Measurements from ENCODE around the gene ZSWIM5. TPM values are rescaled to one million over a fixed set of nuclear protein-coding genes. Genes with fewer than 3 reads are reported as not detected.

Gene ZSWIM5
- total RNA-seq, 1 experiment from 2014 or later = 2.2 TPM

- ChIA-PET POLR2A (no interaction called here), CTCF (no interaction called here)
- TF ChIP-seq, protein P1, sequence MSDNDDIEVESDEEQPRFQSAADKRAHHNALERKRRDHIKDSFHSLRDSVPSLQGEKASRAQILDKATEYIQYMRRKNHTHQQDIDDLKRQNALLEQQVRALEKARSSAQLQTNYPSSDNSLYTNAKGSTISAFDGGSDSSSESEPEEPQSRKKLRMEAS (CRISPR knock-in tag; IDR thresholded peaks at IDR 0.05) = no peak
- TF ChIP-seq SMAD4 (CRISPR knock-in tag; IDR thresholded peaks at IDR 0.05) (no peak), ZNF396 (CRISPR knock-in tag; IDR thresholded peaks at IDR 0.05; ENCODE audit: borderline replicate concordance) (no peak), ZBTB43 (CRISPR knock-in tag; IDR thresholded peaks at IDR 0.05) (no peak), ZNF232 (CRISPR knock-in tag; IDR thresholded peaks at IDR 0.05) (no peak), SMAD3 (CRISPR knock-in tag; IDR thresholded peaks at IDR 0.05; ENCODE audit: borderline replicate concordance) (no peak), FOXK1 (CRISPR knock-in tag; IDR thresholded peaks at IDR 0.05) (no peak), ARID4B (CRISPR knock-in tag; IDR thresholded peaks at IDR 0.05; ENCODE audit: borderline replicate concordance) (no peak), ZBTB21 (CRISPR knock-in tag; IDR thresholded peaks at IDR 0.05; ENCODE audit: borderline replicate concordance) (no peak), IRF1 (CRISPR knock-in tag; IDR thresholded peaks at IDR 0.05) (no peak), ZNF671 (CRISPR knock-in tag; IDR thresholded peaks at IDR 0.05) (no peak), SOX15 (CRISPR knock-in tag; IDR thresholded peaks at IDR 0.05) (no peak), ZNF138 (CRISPR knock-in tag; conservative IDR thresholded peaks at IDR 0.05) (no peak), MYBL2 (CRISPR knock-in tag; IDR thresholded peaks at IDR 0.05) (no peak)
- TF ChIP-seq, protein P2, sequence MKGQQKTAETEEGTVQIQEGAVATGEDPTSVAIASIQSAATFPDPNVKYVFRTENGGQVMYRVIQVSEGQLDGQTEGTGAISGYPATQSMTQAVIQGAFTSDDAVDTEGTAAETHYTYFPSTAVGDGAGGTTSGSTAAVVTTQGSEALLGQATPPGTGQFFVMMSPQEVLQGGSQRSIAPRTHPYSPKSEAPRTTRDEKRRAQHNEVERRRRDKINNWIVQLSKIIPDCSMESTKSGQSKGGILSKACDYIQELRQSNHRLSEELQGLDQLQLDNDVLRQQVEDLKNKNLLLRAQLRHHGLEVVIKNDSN (CRISPR knock-in tag; IDR thresholded peaks at IDR 0.05) = no peak
- Mint-ChIP-seq H3K4me3 (no peak overlapping the region), H3K27ac (no peak overlapping the region), H3K36me3 (no peaks in the 10 kb centered on the region), H3K4me1 (no peaks in the 10 kb centered on the region), H3K9me3 (peaks cover 22% of the 10 kb centered on the region), H3K27me3 (ENCODE audit: low read depth) (no peaks in the 10 kb centered on the region)
- ATAC-seq = no peak
- DNase-seq (ENCODE audit: low spot score) = no peak
Measured at GRCh38 chr1:45196863-45197262, 9.5 kb downstream of the ZSWIM5 start.

GRCh38 chr1:45191418-45191783, 15.0 kb downstream of the ZSWIM5 start:
- Mint-ChIP-seq H3K27me3 (ENCODE audit: low read depth) (no peaks in the 10 kb centered on the region), H3K9me3 (no peaks in the 10 kb centered on the region), H3K4me1 (0 out of 2 replicates have a peak, but pooled peaks cover 2% of the 10 kb centered on the region), H3K27ac (no peak overlapping the region), H3K36me3 (no peaks in the 10 kb centered on the region), H3K4me3 (no peak overlapping the region)
- TF ChIP-seq, protein P1 (CRISPR knock-in tag; IDR thresholded peaks at IDR 0.05) = no peak
- TF ChIP-seq NFE2L1 (CRISPR knock-in tag; IDR thresholded peaks at IDR 0.05) = no peak
- ChIA-PET POLR2A (no interaction called here), CTCF (interaction anchor here (0.7 to 2.0 kb wide), 2 partner anchors 15 to 177 kb away, joined by 3 to 9 read pairs; partner anchors contain the start of gene ZSWIM5)
- ATAC-seq (no peak), DNase-seq (ENCODE audit: low spot score) (no peak)

DNA sequence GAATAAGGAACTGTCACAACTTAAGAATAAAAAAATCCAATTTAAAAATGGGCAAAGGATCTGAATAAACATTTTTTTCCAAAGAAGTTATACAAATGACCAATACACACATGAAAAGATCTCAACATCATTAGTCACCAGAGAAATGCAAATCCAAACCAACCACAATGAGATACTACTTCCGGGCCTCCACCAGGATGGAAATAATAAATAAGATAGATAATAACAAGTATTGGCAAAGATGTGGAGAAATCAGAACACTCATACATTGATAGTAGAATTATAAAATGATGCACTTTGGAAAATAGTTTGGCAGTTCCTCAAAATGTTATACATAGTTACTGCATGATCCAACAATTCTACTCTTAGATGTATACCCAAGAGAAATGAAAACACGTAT, 18.7 kb downstream of the ZSWIM5 start:
- Mint-ChIP-seq H3K27ac (no peak overlapping the region), H3K4me1 (0 out of 2 replicates have a peak, but pooled peaks cover 2% of the 10 kb centered on the region), H3K36me3 (no peaks in the 10 kb centered on the region), H3K27me3 (ENCODE audit: low read depth) (no peaks in the 10 kb centered on the region), H3K4me3 (no peak overlapping the region), H3K9me3 (no peaks in the 10 kb centered on the region)
- POLR2A ChIA-PET = no interaction called here
- DNase-seq (ENCODE audit: low spot score) = no peak
- ATAC-seq = no peak
- CTCF ChIA-PET = no interaction called here
- TF ChIP-seq SOX15 (CRISPR knock-in tag; IDR thresholded peaks at IDR 0.05) (no peak), JAZF1 (CRISPR knock-in tag; IDR thresholded peaks at IDR 0.05) (no peak), ZNF263 (CRISPR knock-in tag; IDR thresholded peaks at IDR 0.05; ENCODE audit: low read depth) (no peak), GTF2I (CRISPR knock-in tag; conservative IDR thresholded peaks at IDR 0.05) (no peak), ATF1 (CRISPR knock-in tag; IDR thresholded peaks at IDR 0.05) (no peak), USF2 (CRISPR knock-in tag; IDR thresholded peaks at IDR 0.05) (no peak), FOXP1 (CRISPR knock-in tag; IDR thresholded peaks at IDR 0.05; ENCODE audit: borderline replicate concordance) (no peak), ZNF281 (CRISPR knock-in tag; IDR thresholded peaks at IDR 0.05) (no peak)

All from WTC11 (cell line).